Liver (tissue), 9 donors: ENCODE results near the gene HERC6. TPM values are rescaled to one million over a fixed set of nuclear protein-coding genes. Genes with fewer than 3 reads are reported as not detected.

Source experiments
- DNase-seq: peaks from one replicate; pipeline ENCODE4 v3.0.0-alpha.2; 2017; ENCODE audit warnings: low spot score
- H3K27ac ChIP-seq, 2 donors: one replicate each; pipeline ENCODE4 v1.7.0; 2013; ENCODE audit warnings: inconsistent platforms in 2 of 2, low read length in 2 of 2, control low read depth in 1 of 2, low read depth in 1 of 2, mild to moderate bottlenecking in 1 of 2
- H3K27me3 ChIP-seq, 4 donors: one replicate each; pipeline versions ENCODE4 v1.6.1 to v1.7.0; 2013; ENCODE audit warnings: low read length in 3 of 4, inconsistent platforms in 1 of 4, mild to moderate bottlenecking in 1 of 4, moderate library complexity in 1 of 4; ENCODE audit not compliant: control insufficient read depth in 4 of 4, insufficient read depth in 4 of 4
- H3K36me3 ChIP-seq, 4 donors: one replicate each; pipeline versions ENCODE4 v1.6.1 to v1.7.0; 2013; ENCODE audit warnings: low read length in 3 of 4, mild to moderate bottlenecking in 3 of 4, low read depth in 1 of 4, moderate library complexity in 1 of 4; ENCODE audit not compliant: control insufficient read depth in 4 of 4, insufficient read depth in 3 of 4
- H3K4me1 ChIP-seq, 4 donors: one replicate each; pipeline versions ENCODE4 v1.6.1 to v1.7.0; 2013; ENCODE audit warnings: low read length in 3 of 4, mild to moderate bottlenecking in 3 of 4, moderate library complexity in 1 of 4; ENCODE audit not compliant: control insufficient read depth in 4 of 4, insufficient read depth in 4 of 4
- H3K4me3 ChIP-seq, 3 donors: one replicate each; pipeline versions ENCODE4 v1.6.1 to v1.7.0; 2013; ENCODE audit warnings: low read length in 3 of 3, control low read depth in 1 of 3, low read depth in 1 of 3, mild to moderate bottlenecking in 1 of 3
- H3K9ac ChIP-seq, 2 donors: one replicate each; pipeline ENCODE4 v1.7.0; 2013; ENCODE audit warnings: low read length in 2 of 2, mild to moderate bottlenecking in 2 of 2, moderate library complexity in 2 of 2, control low read depth in 1 of 2, low read depth in 1 of 2
- H3K9me3 ChIP-seq, 4 donors: one replicate each; pipeline versions ENCODE4 v1.6.1 to v1.7.0; 2013; ENCODE audit warnings: low read length in 3 of 4; ENCODE audit not compliant: control insufficient read depth in 4 of 4
- ATF3 ChIP-seq: IDR thresholded peaks from 2 replicates; pipeline ENCODE4 v1.6.1; 2016; ENCODE audit warnings: antibody characterized with exemption
- EGR1 ChIP-seq, 2 donors: IDR thresholded peaks; 2 replicates each; pipeline ENCODE4 v1.6.1; 2016 to 2018; ENCODE audit warnings: antibody characterized with exemption in 2 of 2, low read depth in 2 of 2
- FOXA1 ChIP-seq: IDR thresholded peaks from 2 replicates; pipeline ENCODE4 v1.6.1; 2016; ENCODE audit warnings: antibody characterized with exemption
- FOXA2 ChIP-seq: IDR thresholded peaks from 2 replicates; pipeline ENCODE4 v1.6.1; 2016; ENCODE audit warnings: antibody characterized with exemption
- GABPA ChIP-seq, 2 donors: IDR thresholded peaks in 1 of 2; conservative IDR thresholded peaks in 1 of 2; 2 replicates each; pipeline ENCODE4 v1.6.1; 2016; ENCODE audit warnings: antibody characterized with exemption in 2 of 2, mild to moderate bottlenecking in 1 of 2, moderate library complexity in 1 of 2
- HNF4A ChIP-seq, 2 donors: conservative IDR thresholded peaks; 2 replicates each; pipeline ENCODE4 v1.6.1; 2016; ENCODE audit warnings: antibody characterized with exemption in 2 of 2, mild to moderate bottlenecking in 2 of 2
- HNF4G ChIP-seq: IDR thresholded peaks from 2 replicates; pipeline ENCODE4 v1.6.1; 2016; ENCODE audit warnings: antibody characterized with exemption
- JUND ChIP-seq, 2 donors: IDR thresholded peaks; 2 replicates each; pipeline ENCODE4 v1.6.1; 2016; ENCODE audit warnings: antibody characterized with exemption in 2 of 2
- NR2F2 ChIP-seq: IDR thresholded peaks from 2 replicates; pipeline ENCODE4 v1.6.1; 2016; ENCODE audit warnings: antibody characterized with exemption
- RAD21 ChIP-seq, 2 donors: IDR thresholded peaks; 2 replicates each; pipeline ENCODE4 v1.6.1; 2016; ENCODE audit warnings: antibody characterized with exemption in 2 of 2, mild to moderate bottlenecking in 2 of 2
- RXRA ChIP-seq, 2 donors: IDR thresholded peaks; 2 replicates each; pipeline ENCODE4 v1.6.1; 2017 to 2018; ENCODE audit warnings: antibody characterized with exemption in 2 of 2, mild to moderate bottlenecking in 1 of 2
- SP1 ChIP-seq: IDR thresholded peaks from 2 replicates; pipeline ENCODE4 v1.6.1; 2018; ENCODE audit warnings: antibody characterized with exemption, mild to moderate bottlenecking
- TAF1 ChIP-seq: conservative IDR thresholded peaks from 2 replicates; pipeline ENCODE4 v1.6.1; 2016; ENCODE audit warnings: antibody characterized with exemption, mild to moderate bottlenecking
- YY1 ChIP-seq: IDR thresholded peaks from 2 replicates; pipeline ENCODE4 v1.6.1; 2016; ENCODE audit warnings: antibody characterized with exemption, mild to moderate bottlenecking
- WGBS: extraction: QIAGEN DNeasy Blood & Tissue Kit; methylation state at CpG from one replicate; pipeline ENCODE4 v1.1.7; 2013; 5-methylcytosine and 5-hydroxymethylcytosine counted together
- polyA plus RNA-seq, 2 donors: library from polyadenylated mRNA; stranded (reverse) in 1 of 2; unstranded in 1 of 2; fragments of 200-250 nt in 1 of 2; fragments of >200 nt in 1 of 2; fragmentation: Nextera tagmentation in 1 of 2; extraction: Ambion mirVana in 1 of 2; gene quantifications; one replicate each; pipeline versions ENCODE4 v1.2.1 to v1.2.3, GENCODE V29; 2013 to 2015
- total RNA-seq, 2 donors: library from RNA; depleted of rRNA; stranded (reverse); fragments of >200 nt; gene quantifications; one replicate each; pipeline ENCODE4 v1.2.3, GENCODE V29; 2014
- TF ChIP-seq, protein P1 (sequence below): IDR thresholded peaks from 2 replicates; pipeline ENCODE4 v1.6.1; 2016; ENCODE audit warnings: antibody characterized with exemption, mild to moderate bottlenecking
- TF ChIP-seq, protein P2 (sequence below): fragments of 150-350 bp; IDR thresholded peaks from 2 replicates; pipeline ENCODE4 v1.5.1; 2017; ENCODE audit warnings: improper control_type of control experiment, low read depth, low read length; ENCODE audit not compliant: missing input control
- TF ChIP-seq, protein P3 (sequence below): IDR thresholded peaks from 2 replicates; pipeline ENCODE4 v1.6.1; 2016; ENCODE audit warnings: antibody characterized with exemption
- TF ChIP-seq, protein P4 (sequence below): IDR thresholded peaks from 2 replicates; pipeline ENCODE4 v1.6.1; 2016; ENCODE audit warnings: antibody characterized with exemption
- donor health status: healthy.
- donor health status: healthy.
- donor health status: healthy.
- donor health status: healthy.
- donor health status: healthy.

The HERC6 gene
- total and polyA plus RNA-seq, 4 donors = 1.5 to 3.8 (median 2.6) TPM

DNA sequence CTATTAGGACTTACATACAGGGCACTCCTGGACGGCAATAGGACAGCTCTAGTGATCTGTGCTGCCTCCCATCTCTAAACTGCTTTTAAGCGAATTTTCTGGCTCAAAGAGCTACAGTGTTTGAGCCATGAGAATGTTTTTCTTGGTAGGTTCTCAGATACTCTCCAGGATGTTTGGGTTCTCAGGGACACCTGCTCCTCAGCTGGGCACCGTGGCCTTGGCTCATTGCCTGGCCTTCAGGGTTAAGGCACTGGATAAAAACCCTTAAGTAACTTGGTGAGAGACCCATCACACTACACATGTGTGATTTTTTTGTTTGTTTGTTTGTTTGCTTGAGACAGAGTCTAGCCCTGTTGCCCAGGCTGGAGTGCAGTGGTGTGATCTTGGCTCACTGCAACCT is 39.8 kb downstream of the HERC6 start:
- TF ChIP-seq RAD21 (IDR thresholded peaks at IDR 0.05) (no peak), FOXA1 (no peak), TAF1 (no peak), ATF3 (no peak), FOXA2 (no peak), SP1 (no peak), HNF4G (no peak), GABPA (IDR thresholded peaks at IDR 0.05 in 1 of 2, conservative IDR thresholded peaks at IDR 0.05 in 1 of 2) (no peak)
- TF ChIP-seq, protein P1, sequence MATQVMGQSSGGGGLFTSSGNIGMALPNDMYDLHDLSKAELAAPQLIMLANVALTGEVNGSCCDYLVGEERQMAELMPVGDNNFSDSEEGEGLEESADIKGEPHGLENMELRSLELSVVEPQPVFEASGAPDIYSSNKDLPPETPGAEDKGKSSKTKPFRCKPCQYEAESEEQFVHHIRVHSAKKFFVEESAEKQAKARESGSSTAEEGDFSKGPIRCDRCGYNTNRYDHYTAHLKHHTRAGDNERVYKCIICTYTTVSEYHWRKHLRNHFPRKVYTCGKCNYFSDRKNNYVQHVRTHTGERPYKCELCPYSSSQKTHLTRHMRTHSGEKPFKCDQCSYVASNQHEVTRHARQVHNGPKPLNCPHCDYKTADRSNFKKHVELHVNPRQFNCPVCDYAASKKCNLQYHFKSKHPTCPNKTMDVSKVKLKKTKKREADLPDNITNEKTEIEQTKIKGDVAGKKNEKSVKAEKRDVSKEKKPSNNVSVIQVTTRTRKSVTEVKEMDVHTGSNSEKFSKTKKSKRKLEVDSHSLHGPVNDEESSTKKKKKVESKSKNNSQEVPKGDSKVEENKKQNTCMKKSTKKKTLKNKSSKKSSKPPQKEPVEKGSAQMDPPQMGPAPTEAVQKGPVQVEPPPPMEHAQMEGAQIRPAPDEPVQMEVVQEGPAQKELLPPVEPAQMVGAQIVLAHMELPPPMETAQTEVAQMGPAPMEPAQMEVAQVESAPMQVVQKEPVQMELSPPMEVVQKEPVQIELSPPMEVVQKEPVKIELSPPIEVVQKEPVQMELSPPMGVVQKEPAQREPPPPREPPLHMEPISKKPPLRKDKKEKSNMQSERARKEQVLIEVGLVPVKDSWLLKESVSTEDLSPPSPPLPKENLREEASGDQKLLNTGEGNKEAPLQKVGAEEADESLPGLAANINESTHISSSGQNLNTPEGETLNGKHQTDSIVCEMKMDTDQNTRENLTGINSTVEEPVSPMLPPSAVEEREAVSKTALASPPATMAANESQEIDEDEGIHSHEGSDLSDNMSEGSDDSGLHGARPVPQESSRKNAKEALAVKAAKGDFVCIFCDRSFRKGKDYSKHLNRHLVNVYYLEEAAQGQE = no peak
- no peak overlapping the region for H3K27ac ChIP-seq
- 93% methylated on average over 3 of the region's 3 CpGs for WGBS
- H3K4me1 ChIP-seq = no peaks in the 10 kb centered on the region
- no peaks in the 10 kb centered on the region for H3K27me3 ChIP-seq
- DNase-seq = no peak
- H3K36me3 ChIP-seq = peaks cover 0 to 3% (median 0%) of the 10 kb centered on the region in 4 donors
- no peak overlapping the region for H3K9ac ChIP-seq
- H3K9me3 ChIP-seq = no peaks in the 10 kb centered on the region
- no peak overlapping the region for H3K4me3 ChIP-seq

GRCh38 chr4:88419874-88420273 is 41.2 kb downstream of the HERC6 start:
- no peaks in the 10 kb centered on the region for H3K27me3 ChIP-seq
- TF ChIP-seq EGR1 (IDR thresholded peaks at IDR 0.05; ENCODE audit: low read depth in 2 of 2) (no peak), TAF1 (no peak), RAD21 (IDR thresholded peaks at IDR 0.05) (no peak), HNF4A (conservative IDR thresholded peaks at IDR 0.05) (no peak), JUND (IDR thresholded peaks at IDR 0.05) (no peak), SP1 (no peak), RXRA (IDR thresholded peaks at IDR 0.05) (no peak), YY1 (no peak), FOXA2 (no peak), NR2F2 (no peak), ATF3 (no peak), HNF4G (no peak), GABPA (IDR thresholded peaks at IDR 0.05 in 1 of 2, conservative IDR thresholded peaks at IDR 0.05 in 1 of 2) (no peak), FOXA1 (no peak)
- TF ChIP-seq, protein P1 = no peak
- TF ChIP-seq, protein P2, sequence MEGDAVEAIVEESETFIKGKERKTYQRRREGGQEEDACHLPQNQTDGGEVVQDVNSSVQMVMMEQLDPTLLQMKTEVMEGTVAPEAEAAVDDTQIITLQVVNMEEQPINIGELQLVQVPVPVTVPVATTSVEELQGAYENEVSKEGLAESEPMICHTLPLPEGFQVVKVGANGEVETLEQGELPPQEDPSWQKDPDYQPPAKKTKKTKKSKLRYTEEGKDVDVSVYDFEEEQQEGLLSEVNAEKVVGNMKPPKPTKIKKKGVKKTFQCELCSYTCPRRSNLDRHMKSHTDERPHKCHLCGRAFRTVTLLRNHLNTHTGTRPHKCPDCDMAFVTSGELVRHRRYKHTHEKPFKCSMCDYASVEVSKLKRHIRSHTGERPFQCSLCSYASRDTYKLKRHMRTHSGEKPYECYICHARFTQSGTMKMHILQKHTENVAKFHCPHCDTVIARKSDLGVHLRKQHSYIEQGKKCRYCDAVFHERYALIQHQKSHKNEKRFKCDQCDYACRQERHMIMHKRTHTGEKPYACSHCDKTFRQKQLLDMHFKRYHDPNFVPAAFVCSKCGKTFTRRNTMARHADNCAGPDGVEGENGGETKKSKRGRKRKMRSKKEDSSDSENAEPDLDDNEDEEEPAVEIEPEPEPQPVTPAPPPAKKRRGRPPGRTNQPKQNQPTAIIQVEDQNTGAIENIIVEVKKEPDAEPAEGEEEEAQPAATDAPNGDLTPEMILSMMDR = no peak
- TF ChIP-seq, protein P3, sequence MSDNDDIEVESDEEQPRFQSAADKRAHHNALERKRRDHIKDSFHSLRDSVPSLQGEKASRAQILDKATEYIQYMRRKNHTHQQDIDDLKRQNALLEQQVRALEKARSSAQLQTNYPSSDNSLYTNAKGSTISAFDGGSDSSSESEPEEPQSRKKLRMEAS = no peak
- TF ChIP-seq, protein P4, sequence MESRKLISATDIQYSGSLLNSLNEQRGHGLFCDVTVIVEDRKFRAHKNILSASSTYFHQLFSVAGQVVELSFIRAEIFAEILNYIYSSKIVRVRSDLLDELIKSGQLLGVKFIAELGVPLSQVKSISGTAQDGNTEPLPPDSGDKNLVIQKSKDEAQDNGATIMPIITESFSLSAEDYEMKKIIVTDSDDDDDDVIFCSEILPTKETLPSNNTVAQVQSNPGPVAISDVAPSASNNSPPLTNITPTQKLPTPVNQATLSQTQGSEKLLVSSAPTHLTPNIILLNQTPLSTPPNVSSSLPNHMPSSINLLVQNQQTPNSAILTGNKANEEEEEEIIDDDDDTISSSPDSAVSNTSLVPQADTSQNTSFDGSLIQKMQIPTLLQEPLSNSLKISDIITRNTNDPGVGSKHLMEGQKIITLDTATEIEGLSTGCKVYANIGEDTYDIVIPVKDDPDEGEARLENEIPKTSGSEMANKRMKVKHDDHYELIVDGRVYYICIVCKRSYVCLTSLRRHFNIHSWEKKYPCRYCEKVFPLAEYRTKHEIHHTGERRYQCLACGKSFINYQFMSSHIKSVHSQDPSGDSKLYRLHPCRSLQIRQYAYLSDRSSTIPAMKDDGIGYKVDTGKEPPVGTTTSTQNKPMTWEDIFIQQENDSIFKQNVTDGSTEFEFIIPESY = no peak
- 91% methylated on average over 5 of the region's 5 CpGs for WGBS
- H3K9ac ChIP-seq = no peak overlapping the region
- DNase-seq = no peak
- H3K4me1 ChIP-seq = no peaks in the 10 kb centered on the region
- peaks cover 0 to 3% (median 0%) of the 10 kb centered on the region in 4 donors for H3K36me3 ChIP-seq
- H3K27ac ChIP-seq = no peak overlapping the region
- H3K9me3 ChIP-seq = no peaks in the 10 kb centered on the region
- H3K4me3 ChIP-seq = no peak overlapping the region
